AG10803 (cell line): ENCODE results near the gene MALRD1.

ENCODE experiments used
- DNase-seq: peaks from one replicate; pipeline ENCODE4 v3.0.0; 2010; ENCODE audit warnings: low read depth
- H3K4me3 ChIP-seq: 2 replicates; pipeline ENCODE4 v1.5.1; 2011; ENCODE audit warnings: mild to moderate bottlenecking, low read length, control low read depth
- TF ChIP-seq, protein P1 (sequence below): conservative IDR thresholded peaks from 2 replicates; pipeline ENCODE4 v1.5.1; 2011; ENCODE audit warnings: mild to moderate bottlenecking, low read length, control low read depth, inconsistent platforms

MALRD1 gene

DNA sequence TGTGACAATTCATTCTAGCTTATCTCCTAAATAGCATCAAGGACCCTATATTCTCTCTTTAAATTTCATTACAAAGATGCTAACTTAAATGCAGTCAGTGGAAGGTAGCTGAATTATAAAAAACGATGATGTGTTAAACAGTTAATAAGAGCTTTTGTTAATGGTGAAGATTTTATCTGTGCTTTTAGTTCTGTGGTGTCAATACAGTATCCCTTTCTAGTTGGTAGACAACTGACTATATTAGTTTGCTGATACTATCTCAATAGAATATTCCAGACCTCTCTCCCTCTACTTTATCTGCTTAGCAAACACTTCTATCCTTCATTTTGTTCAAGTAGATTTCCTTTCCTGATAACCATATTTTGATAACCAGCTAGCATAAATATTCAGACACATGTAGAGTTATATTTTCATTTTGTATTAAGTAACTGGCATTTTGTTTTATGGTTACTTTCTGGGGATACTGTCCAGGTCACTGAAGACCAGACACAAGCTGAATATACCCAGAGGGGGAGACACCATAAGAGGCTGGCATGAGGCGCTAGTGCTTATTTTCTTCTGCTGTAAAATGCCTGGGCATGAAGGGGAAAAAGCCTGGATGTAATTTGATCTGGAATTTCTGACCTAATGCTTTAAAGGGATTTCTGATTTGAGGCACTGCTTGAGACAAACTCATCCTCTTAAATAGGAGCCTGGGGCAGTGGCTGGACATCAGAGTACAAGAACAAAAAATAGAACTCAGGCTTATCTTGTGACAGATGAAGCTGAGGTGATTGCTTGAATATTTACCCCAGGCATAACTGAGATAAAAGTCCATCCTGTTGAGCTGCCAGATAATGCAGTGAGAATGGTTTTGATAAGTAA is 197.5 kb downstream of the MALRD1 start:
- TF ChIP-seq, protein P1, sequence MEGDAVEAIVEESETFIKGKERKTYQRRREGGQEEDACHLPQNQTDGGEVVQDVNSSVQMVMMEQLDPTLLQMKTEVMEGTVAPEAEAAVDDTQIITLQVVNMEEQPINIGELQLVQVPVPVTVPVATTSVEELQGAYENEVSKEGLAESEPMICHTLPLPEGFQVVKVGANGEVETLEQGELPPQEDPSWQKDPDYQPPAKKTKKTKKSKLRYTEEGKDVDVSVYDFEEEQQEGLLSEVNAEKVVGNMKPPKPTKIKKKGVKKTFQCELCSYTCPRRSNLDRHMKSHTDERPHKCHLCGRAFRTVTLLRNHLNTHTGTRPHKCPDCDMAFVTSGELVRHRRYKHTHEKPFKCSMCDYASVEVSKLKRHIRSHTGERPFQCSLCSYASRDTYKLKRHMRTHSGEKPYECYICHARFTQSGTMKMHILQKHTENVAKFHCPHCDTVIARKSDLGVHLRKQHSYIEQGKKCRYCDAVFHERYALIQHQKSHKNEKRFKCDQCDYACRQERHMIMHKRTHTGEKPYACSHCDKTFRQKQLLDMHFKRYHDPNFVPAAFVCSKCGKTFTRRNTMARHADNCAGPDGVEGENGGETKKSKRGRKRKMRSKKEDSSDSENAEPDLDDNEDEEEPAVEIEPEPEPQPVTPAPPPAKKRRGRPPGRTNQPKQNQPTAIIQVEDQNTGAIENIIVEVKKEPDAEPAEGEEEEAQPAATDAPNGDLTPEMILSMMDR = no peak
- DNase-seq = no peak
- H3K4me3 ChIP-seq = no peak overlapping the region

DNA sequence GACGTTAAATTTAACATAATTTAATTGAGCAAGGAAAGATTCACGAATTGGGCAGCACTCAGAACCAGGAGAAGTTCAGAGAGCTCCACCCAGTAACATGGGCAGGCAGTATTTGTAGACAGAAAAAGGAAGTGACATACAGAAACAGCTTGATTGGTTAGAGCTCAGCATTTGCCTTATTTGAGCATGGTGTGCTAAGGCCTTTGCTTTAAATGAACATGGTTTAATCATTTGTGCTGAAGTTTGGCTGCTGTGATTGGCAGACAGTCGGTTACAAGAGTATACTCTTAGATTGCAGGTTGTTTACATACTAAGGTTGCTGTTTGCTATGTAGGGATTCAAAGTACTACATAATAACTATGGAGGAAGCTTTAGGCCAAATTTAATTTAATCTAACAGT is 199.2 kb downstream of the MALRD1 start:
- DNase-seq = no peak
- TF ChIP-seq, protein P1 = no peak
- no peak overlapping the region for H3K4me3 ChIP-seq

- no peak for DNase-seq
- TF ChIP-seq, protein P1 = no peak
- no peak overlapping the region for H3K4me3 ChIP-seq
Measured at GRCh38 chr10:19250546-19250945, 201.9 kb downstream of the MALRD1 start.

DNA sequence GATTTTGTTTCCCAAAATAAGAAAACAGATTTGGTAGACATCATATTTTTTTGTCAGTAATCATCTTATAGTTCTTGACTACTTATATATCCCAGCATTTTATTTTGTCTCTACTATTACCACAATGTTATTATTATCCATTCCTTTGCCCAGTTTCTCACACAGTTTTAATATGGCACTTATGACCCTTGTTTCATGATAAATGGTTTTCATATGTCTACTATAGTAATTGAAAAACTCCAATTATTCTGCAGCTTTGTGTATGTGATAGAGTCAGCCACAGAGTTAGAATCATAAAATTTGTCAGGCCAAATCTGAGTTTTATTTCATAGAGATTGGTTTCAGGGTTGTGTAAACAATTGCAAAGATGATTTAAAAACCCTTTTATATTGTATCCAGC is 203.9 kb downstream of the MALRD1 start:
- DNase-seq = no peak
- TF ChIP-seq, protein P1 = no peak
- H3K4me3 ChIP-seq = no peak overlapping the region

- no peak for DNase-seq
- no peak overlapping the region for H3K4me3 ChIP-seq
- TF ChIP-seq, protein P1 = no peak
Measured at GRCh38 chr10:19256331-19256730, 207.7 kb downstream of the MALRD1 start.

- H3K4me3 ChIP-seq = no peak overlapping the region
- TF ChIP-seq, protein P1 = no peak
- DNase-seq = no peak
Measured at GRCh38 chr10:19263262-19263661, 214.7 kb downstream of the MALRD1 start.

GRCh38 chr10:19283285-19283684 is 234.7 kb downstream of the MALRD1 start:
- no peak for DNase-seq
- TF ChIP-seq, protein P1 = no peak
- no peak overlapping the region for H3K4me3 ChIP-seq
